ENCODE measurements around the gene ANKAR.

GRCh38 chr2:189654641-189655040 lies 19.8 kb upstream of the ANKAR start:
- TF ChIP-seq POLR2A (IDR thresholded peaks at IDR 0.05), result no peak
- TF ChIP-seq POLR2AphosphoS5 (IDR thresholded peaks at IDR 0.05), result no peak
- no peak for TF ChIP-seq CTCF (IDR thresholded peaks at IDR 0.05)
- TF ChIP-seq EP300 (IDR thresholded peaks at IDR 0.05), result no peak

All from suprapubic skin (tissue), 4 donors.